ENCODE measurements around the gene ZNF785.

The ZNF785 gene

DNA sequence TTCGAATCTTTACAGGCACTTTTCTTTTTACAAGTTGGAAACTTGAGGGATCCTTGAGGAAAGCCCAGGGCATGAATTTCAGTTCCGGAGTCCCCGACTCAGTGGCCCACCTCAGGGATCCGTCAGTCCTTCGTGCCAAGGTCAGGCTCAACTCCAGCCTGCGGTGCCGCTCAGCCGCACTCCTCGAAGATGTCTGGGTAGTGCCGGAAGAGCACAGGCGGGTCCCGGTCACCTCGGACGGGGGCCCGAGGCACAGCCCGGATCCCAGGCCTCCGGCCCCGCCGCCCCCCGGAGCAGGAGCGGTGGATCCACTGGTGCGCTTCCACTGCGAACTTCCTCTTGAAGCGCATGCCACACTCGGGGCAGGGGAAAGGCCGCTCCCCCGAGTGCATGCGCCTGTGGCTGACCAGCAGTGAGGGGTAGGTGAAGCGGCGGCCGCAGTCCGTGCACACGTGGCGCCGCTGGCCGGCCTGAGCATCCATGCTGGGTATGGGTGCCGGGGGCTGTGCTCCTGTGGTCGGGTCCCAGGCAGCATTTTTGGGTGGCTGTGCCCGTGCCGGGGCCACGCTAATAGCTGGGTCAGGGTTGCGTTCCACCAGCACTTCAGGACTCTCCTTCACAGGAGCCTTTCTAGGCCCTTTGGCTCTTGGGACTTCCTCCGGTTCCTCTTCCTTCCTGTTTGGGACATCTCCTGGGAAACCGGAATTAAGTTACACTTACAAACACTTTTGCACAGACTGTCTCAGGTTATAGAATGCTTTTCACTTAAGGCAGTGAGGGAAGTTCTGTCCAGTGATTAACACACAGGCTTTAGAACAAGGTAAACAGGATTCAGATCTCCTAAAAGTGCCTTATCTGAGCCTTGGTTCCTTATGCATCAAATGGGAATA lies 15.5 kb downstream of the ZNF785 start:
- POLR2A ChIA-PET, result interaction anchor here (0.6 to 3.4 kb wide), 19 partner anchors 8 to 125 kb away, joined by 3 to 71 read pairs (median 12); partner anchors contain the start of genes FBRS, ZNF689, ZNF747 and ZNF764
- no peak for DNase-seq (ENCODE audit: extremely low spot score)
- TF ChIP-seq HDGF (IDR thresholded peaks at IDR 0.05; ENCODE audit: borderline replicate concordance) (peak; percentile 33; the same call in 1 of the 2 replicates), ELF4 (IDR thresholded peaks at IDR 0.05) (no peak), SUZ12 (IDR thresholded peaks at IDR 0.05) (no peak), TARDBP (IDR thresholded peaks at IDR 0.05) (no peak), BHLHE40 (IDR thresholded peaks at IDR 0.05; ENCODE audit: borderline replicate concordance) (no peak)
- CTCF ChIA-PET, result interaction anchor here (1.0 to 2.3 kb wide), 2 partner anchors 29 to 46 kb away, joined by 3 to 8 read pairs; no protein-coding TSS in a partner anchor

DNA sequence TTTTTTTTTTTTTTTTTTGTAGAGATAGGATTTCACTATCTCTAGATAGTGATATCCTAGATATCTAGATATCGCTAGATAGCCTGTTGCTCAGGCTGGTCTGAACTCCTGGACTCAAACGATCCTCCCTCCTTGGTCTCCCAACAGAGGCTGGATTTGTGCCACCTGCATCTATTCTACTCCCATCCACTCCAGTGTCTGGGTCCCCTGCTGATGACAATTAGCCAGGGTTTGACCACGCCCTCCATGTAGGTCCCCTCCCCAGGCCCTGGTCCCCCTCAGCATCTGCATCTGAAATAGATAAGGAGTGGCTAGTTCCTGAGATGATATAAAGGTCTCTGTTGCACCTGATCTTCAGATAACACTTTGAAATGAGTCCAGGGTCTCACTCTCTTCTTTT lies 16.2 kb downstream of the ZNF785 start:
- TF ChIP-seq FOXM1 (IDR thresholded peaks at IDR 0.05; ENCODE audit: borderline replicate concordance) (no peak), FOXA1 (IDR thresholded peaks at IDR 0.05) (no peak), FOXK2 (IDR thresholded peaks at IDR 0.05) (no peak), HDGF (IDR thresholded peaks at IDR 0.05; ENCODE audit: borderline replicate concordance) (no peak)
- ChIA-PET POLR2A (interaction anchor here (3.2 kb wide), 1 partner anchor 11 kb away, joined by 15 read pairs; the partner anchor contains the start of gene ZNF764), CTCF (no interaction called here)

DNA sequence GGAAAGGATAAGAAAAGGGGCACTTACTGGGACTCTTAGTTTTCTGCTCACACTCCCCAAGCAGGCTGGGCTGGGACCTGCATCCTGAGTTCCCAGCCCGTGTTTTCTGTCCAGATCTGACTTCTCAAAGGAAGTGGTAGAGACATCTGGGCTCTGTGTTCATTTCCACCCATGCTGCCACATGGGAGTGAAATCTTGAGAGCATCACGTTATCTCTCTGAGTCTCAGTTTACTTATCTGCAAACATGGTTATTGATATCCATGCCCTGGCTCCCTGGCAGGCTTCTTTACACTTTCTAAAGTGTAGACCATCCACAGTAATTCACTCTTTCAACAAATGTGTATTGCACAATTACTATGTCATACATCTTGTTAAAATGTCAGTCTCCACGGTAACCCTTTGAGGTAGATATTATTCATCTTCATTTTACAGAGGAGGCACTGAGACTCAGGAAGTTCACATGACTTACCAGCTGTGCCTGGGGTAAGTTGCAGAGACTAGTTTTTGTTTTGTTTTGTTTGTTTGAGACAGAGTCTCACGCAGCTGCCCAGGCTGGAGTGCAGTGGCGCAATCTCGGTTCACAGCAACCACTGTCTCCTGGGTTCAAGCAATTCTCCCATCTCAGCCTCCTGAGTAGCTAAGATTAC lies 17.4 kb downstream of the ZNF785 start:
- ChIA-PET POLR2A (interaction anchor here (1.0 to 3.2 kb wide), 3 partner anchors 10 to 42 kb away, joined by 3 to 15 read pairs (median 3); partner anchors contain the start of genes ZNF689 and ZNF764), CTCF (interaction anchor here (0.6 to 1.1 kb wide), 3 partner anchors 10 to 719 kb away, joined by 5 to 6 read pairs (median 5); partner anchors contain the start of gene ZNF764)
- DNase-seq (ENCODE audit: extremely low spot score), result no peak
- TF ChIP-seq, protein P1, sequence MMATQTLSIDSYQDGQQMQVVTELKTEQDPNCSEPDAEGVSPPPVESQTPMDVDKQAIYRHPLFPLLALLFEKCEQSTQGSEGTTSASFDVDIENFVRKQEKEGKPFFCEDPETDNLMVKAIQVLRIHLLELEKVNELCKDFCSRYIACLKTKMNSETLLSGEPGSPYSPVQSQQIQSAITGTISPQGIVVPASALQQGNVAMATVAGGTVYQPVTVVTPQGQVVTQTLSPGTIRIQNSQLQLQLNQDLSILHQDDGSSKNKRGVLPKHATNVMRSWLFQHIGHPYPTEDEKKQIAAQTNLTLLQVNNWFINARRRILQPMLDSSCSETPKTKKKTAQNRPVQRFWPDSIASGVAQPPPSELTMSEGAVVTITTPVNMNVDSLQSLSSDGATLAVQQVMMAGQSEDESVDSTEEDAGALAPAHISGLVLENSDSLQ (IDR thresholded peaks at IDR 0.05), result peak; percentile 92
- TF ChIP-seq BHLHE40 (IDR thresholded peaks at IDR 0.05; ENCODE audit: borderline replicate concordance), result no peak

More for the DNA sequence above, 16.2 kb downstream of the ZNF785 start:
- DNase-seq (ENCODE audit: extremely low spot score), result no peak

DNA sequence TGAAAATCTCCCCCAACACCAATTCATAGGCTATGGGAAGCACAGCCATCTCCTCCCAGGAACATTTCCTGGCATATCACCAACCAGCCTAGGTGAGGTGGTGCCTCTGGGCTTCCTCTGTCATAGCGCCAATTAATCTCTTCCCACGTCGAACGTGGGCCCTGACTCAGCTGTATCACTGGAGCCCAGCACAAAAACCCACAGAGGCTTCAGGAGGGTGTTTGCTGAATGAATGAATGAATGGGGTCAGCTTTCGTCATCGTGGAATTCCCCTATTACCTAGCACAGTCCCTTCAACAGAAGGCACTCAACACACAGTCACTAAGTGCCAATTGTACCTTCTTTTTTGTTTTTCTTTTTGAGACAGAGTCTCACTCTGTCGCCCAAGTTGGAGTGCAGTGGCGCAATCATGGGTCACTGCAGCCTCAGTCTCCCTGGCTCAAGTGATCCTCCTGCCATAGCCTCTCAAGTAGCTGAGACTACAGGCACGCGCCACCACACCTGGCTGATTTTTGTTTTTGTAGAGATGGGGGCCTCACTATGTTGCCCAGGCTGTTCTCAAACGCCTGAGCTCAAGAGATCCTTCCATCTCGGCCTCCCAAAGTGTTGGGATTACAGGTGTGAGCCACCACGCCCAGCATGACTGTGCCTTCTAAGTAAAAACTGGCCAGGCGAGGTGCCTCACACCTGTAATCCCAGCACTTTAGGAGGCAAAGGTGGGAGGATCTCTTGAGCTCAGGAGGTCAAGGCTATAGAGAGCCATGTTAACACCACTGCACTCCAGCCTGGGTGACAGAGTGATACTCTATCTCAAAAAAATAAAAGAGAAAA lies 18.1 kb downstream of the ZNF785 start:
- no peak for TF ChIP-seq SUZ12 (IDR thresholded peaks at IDR 0.05)
- TF ChIP-seq BHLHE40 (IDR thresholded peaks at IDR 0.05; ENCODE audit: borderline replicate concordance), result no peak
- DNase-seq (ENCODE audit: extremely low spot score), result no peak
- POLR2A ChIA-PET, result interaction anchor here (1.0 to 3.2 kb wide), 2 partner anchors 9 to 10 kb away, joined by 3 to 15 read pairs; partner anchors contain the start of gene ZNF764
- CTCF ChIA-PET, result no interaction called here

DNA sequence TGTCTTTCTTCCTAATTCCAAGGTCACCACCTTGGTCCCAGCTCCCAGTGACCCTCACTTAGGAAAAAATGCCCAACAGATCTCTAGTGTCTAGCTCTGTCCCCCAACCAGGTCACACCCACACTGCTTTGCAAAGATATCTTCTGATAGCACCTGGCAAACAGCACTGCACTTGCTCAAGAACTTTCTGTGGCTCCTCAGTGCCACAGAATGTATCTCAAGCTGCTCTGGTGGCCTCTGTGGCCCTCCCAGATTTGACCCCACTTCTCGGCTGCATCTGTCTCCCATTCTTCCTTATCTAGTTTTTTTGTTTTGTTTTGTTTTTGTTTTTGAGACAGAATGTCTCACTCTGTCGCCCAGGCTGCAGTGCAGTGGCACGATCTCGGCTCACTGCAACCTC lies 19.0 kb downstream of the ZNF785 start:
- no peak for DNase-seq (ENCODE audit: extremely low spot score)
- ChIA-PET CTCF (interaction anchor here (0.6 to 2.5 kb wide), 2 partner anchors 49 to 128 kb away, joined by 4 to 8 read pairs; no protein-coding TSS in a partner anchor), POLR2A (interaction anchor here (0.8 to 3.2 kb wide), 5 partner anchors 8 to 84 kb away, joined by 3 to 15 read pairs (median 4); partner anchors contain the start of genes PRR14 and ZNF764)
- TF ChIP-seq FOXA1 (IDR thresholded peaks at IDR 0.05), result no peak
- no peak for TF ChIP-seq CTBP1 (IDR thresholded peaks at IDR 0.05; ENCODE audit: borderline replicate concordance)
- TF ChIP-seq ELF4 (IDR thresholded peaks at IDR 0.05), result no peak

DNA sequence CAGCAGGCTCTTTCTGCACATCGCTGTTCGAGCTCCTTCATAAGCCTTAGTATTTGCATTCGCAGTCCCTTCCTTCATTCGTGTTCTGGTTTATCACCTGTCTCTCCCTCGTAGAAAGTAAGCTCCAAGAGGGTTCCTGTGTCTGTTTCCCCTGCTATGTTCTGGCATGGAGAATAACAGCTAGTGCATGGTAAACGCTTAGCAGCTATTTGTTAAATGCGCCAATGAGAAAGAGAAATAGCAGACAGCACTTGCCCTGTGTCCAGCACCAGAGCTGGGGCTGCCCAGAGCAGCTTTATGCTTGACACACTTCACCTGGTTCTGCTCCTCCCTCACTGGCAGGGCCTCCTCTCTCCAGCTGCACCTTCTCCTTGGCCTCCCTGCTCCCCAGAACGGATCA lies 19.5 kb downstream of the ZNF785 start:
- ChIA-PET POLR2A (interaction anchor here (0.8 to 3.2 kb wide), 8 partner anchors 8 to 85 kb away, joined by 3 to 15 read pairs (median 4); partner anchors contain the start of genes PRR14, ZNF689 and ZNF764), CTCF (interaction anchor here (1.0 to 2.5 kb wide), 3 partner anchors 31 to 49 kb away, joined by 3 to 8 read pairs (median 6); partner anchors contain the start of gene ZNF747)
- DNase-seq (ENCODE audit: extremely low spot score), result no peak
- TF ChIP-seq LEF1 (IDR thresholded peaks at IDR 0.05; ENCODE audit: borderline replicate concordance) (no peak), L3MBTL2 (conservative IDR thresholded peaks at IDR 0.05) (no peak), HDGF (IDR thresholded peaks at IDR 0.05; ENCODE audit: borderline replicate concordance) (no peak), ZNF384 (IDR thresholded peaks at IDR 0.05) (no peak), TARDBP (IDR thresholded peaks at IDR 0.05) (no peak), ELF4 (IDR thresholded peaks at IDR 0.05) (no peak), NFRKB (IDR thresholded peaks at IDR 0.05) (no peak), SP1 (IDR thresholded peaks at IDR 0.05) (no peak), SUZ12 (IDR thresholded peaks at IDR 0.05) (no peak), CTBP1 (IDR thresholded peaks at IDR 0.05; ENCODE audit: borderline replicate concordance) (no peak), BHLHE40 (IDR thresholded peaks at IDR 0.05; ENCODE audit: borderline replicate concordance) (no peak), FOXK2 (IDR thresholded peaks at IDR 0.05) (no peak), ARNT (IDR thresholded peaks at IDR 0.05) (no peak), FOXA1 (IDR thresholded peaks at IDR 0.05) (no peak), FOXM1 (IDR thresholded peaks at IDR 0.05; ENCODE audit: borderline replicate concordance) (no peak)
- TF ChIP-seq, protein P1 (IDR thresholded peaks at IDR 0.05), result no peak

Measured in HEK293T (cell line).